ENCODE data around the gene LAMTOR2. TPM values are rescaled to one million over a fixed set of nuclear protein-coding genes. Genes with fewer than 3 reads are reported as not detected.

Gene LAMTOR2
- total and polyA plus RNA-seq, 2 experiments from 2014 or later: 67.3 to 108 TPM

DNA sequence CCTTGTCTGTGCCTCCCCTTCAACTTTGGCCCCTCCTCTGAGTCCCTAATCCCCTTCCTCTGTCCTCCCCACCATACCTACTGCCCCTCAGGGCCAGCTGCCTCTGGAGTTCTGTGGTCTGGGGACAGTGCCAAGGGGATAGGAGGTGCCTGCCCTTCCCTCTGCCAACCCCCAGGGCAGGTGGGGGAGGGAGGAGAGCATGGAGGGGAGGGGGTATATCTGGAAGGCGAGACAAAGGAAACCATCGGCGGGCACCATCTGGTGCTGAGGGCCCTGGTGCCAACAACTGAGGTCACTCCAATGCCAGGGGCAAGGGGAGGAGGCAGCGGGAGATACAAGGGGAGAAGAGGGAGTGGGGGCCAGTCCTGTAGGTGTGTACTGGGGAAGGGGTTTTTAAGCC, 16.0 kb downstream of the LAMTOR2 start:
- Histone ChIP-seq H3K4me3 (no peak overlapping the region), H3K4me2 (no peak overlapping the region), H3K27me3 (ENCODE audit: insufficient read depth) (no peaks in the 10 kb centered on the region), H2AFZ (no peak overlapping the region), H4K20me1 (replicated peaks; ENCODE audit: insufficient read depth) (peaks cover 13% of the 10 kb centered on the region; the same call in 1 of the 2 replicates), H3K27ac (ENCODE audit: low read depth) (no peak overlapping the region), H3K9me2 (ENCODE audit: insufficient read depth) (no peaks in the 10 kb centered on the region), H3K4me1 (ENCODE audit: insufficient read depth) (peaks cover 45% of the 10 kb centered on the region), H3K36me3 (ENCODE audit: insufficient read depth) (no peaks in the 10 kb centered on the region), H3K79me2 (replicated peaks; ENCODE audit: insufficient read depth) (peaks cover 9% of the 10 kb centered on the region), H3F3A (replicated peaks; ENCODE audit: low read depth) (peaks cover 29% of the 10 kb centered on the region)
- H3K9me3 Mint-ChIP-seq: no peaks in the 10 kb centered on the region; the same call in 2 of the 3 replicates
- no peak for DNase-seq (ENCODE audit: low spot score)
- no peak for ATAC-seq
- peaks cover 58% of the 10 kb centered on the region for H3K4me1 Mint-ChIP-seq
- H3K36me3 Mint-ChIP-seq (ENCODE audit: low read depth): peaks cover 54% of the 10 kb centered on the region
- H3K27me3 Mint-ChIP-seq (ENCODE audit: insufficient read depth, low read depth, poor library complexity): peaks cover 22% of the 10 kb centered on the region
- TF ChIP-seq, protein P1, sequence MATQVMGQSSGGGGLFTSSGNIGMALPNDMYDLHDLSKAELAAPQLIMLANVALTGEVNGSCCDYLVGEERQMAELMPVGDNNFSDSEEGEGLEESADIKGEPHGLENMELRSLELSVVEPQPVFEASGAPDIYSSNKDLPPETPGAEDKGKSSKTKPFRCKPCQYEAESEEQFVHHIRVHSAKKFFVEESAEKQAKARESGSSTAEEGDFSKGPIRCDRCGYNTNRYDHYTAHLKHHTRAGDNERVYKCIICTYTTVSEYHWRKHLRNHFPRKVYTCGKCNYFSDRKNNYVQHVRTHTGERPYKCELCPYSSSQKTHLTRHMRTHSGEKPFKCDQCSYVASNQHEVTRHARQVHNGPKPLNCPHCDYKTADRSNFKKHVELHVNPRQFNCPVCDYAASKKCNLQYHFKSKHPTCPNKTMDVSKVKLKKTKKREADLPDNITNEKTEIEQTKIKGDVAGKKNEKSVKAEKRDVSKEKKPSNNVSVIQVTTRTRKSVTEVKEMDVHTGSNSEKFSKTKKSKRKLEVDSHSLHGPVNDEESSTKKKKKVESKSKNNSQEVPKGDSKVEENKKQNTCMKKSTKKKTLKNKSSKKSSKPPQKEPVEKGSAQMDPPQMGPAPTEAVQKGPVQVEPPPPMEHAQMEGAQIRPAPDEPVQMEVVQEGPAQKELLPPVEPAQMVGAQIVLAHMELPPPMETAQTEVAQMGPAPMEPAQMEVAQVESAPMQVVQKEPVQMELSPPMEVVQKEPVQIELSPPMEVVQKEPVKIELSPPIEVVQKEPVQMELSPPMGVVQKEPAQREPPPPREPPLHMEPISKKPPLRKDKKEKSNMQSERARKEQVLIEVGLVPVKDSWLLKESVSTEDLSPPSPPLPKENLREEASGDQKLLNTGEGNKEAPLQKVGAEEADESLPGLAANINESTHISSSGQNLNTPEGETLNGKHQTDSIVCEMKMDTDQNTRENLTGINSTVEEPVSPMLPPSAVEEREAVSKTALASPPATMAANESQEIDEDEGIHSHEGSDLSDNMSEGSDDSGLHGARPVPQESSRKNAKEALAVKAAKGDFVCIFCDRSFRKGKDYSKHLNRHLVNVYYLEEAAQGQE (IDR thresholded peaks at IDR 0.05; ENCODE audit: unreplicated experiment): no peak
- TF ChIP-seq JUNB (IDR thresholded peaks at IDR 0.05; ENCODE audit: unreplicated experiment): no peak
- TF ChIP-seq EZH2phosphoT487 (IDR thresholded peaks at IDR 0.05; ENCODE audit: unreplicated experiment): no peak
- TF ChIP-seq CREB1 (CRISPR knock-in tag; IDR thresholded peaks at IDR 0.05; ENCODE audit: low read depth): no peak
- TF ChIP-seq, protein P2, sequence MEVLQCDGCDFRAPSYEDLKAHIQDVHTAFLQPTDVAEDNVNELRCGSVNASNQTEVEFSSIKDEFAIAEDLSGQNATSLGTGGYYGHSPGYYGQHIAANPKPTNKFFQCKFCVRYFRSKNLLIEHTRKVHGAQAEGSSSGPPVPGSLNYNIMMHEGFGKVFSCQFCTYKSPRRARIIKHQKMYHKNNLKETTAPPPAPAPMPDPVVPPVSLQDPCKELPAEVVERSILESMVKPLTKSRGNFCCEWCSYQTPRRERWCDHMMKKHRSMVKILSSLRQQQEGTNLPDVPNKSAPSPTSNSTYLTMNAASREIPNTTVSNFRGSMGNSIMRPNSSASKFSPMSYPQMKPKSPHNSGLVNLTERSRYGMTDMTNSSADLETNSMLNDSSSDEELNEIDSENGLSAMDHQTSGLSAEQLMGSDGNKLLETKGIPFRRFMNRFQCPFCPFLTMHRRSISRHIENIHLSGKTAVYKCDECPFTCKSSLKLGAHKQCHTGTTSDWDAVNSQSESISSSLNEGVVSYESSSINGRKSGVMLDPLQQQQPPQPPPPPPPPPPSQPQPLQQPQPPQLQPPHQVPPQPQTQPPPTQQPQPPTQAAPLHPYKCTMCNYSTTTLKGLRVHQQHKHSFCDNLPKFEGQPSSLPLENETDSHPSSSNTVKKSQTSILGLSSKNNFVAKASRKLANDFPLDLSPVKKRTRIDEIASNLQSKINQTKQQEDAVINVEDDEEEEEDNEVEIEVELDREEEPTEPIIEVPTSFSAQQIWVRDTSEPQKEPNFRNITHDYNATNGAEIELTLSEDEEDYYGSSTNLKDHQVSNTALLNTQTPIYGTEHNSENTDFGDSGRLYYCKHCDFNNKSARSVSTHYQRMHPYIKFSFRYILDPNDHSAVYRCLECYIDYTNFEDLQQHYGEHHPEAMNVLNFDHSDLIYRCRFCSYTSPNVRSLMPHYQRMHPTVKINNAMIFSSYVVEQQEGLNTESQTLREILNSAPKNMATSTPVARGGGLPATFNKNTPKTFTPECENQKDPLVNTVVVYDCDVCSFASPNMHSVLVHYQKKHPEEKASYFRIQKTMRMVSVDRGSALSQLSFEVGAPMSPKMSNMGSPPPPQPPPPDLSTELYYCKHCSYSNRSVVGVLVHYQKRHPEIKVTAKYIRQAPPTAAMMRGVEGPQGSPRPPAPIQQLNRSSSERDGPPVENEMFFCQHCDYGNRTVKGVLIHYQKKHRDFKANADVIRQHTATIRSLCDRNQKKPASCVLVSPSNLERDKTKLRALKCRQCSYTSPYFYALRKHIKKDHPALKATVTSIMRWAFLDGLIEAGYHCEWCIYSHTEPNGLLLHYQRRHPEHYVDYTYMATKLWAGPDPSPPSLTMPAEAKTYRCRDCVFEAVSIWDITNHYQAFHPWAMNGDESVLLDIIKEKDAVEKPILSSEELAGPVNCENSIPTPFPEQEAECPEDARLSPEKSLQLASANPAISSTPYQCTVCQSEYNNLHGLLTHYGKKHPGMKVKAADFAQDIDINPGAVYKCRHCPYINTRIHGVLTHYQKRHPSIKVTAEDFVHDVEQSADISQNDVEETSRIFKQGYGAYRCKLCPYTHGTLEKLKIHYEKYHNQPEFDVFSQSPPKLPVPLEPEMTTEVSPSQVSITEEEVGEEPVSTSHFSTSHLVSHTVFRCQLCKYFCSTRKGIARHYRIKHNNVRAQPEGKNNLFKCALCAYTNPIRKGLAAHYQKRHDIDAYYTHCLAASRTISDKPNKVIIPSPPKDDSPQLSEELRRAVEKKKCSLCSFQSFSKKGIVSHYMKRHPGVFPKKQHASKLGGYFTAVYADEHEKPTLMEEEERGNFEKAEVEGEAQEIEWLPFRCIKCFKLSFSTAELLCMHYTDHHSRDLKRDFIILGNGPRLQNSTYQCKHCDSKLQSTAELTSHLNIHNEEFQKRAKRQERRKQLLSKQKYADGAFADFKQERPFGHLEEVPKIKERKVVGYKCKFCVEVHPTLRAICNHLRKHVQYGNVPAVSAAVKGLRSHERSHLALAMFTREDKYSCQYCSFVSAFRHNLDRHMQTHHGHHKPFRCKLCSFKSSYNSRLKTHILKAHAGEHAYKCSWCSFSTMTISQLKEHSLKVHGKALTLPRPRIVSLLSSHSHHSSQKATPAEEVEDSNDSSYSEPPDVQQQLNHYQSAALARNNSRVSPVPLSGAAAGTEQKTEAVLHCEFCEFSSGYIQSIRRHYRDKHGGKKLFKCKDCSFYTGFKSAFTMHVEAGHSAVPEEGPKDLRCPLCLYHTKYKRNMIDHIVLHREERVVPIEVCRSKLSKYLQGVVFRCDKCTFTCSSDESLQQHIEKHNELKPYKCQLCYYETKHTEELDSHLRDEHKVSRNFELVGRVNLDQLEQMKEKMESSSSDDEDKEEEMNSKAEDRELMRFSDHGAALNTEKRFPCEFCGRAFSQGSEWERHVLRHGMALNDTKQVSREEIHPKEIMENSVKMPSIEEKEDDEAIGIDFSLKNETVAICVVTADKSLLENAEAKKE (CRISPR knock-in tag; IDR thresholded peaks at IDR 0.05): no peak
- H3K4me3 Mint-ChIP-seq: no peak overlapping the region; the same call in 2 of the 3 replicates
- H3K27ac Mint-ChIP-seq: peak overlapping the region; percentile 40
